Superior temporal gyrus (tissue), 1 donor: ENCODE measurements around the gene SAMD4A.
A peak's percentile ranks its signal among the peaks of the same experiment; 100 is the strongest.

Experiments
- DNase-seq: peaks from one replicate; pipeline ENCODE4 v3.0.0-alpha.2; 2016; ENCODE audit errors: extremely low spot score

SAMD4A gene

GRCh38 chr14:54653712-54654469, 87.0 kb downstream of the SAMD4A start:
- no peak for DNase-seq

GRCh38 chr14:54654605-54655004, 87.7 kb downstream of the SAMD4A start:
- DNase-seq = no peak

GRCh38 chr14:54658836-54659235, 91.9 kb downstream of the SAMD4A start:
- no peak for DNase-seq

GRCh38 chr14:54659365-54659764, 92.4 kb downstream of the SAMD4A start:
- DNase-seq = no peak

- DNase-seq = no peak
Observed at GRCh38 chr14:54660604-54661111, 93.7 kb downstream of the SAMD4A start.

GRCh38 chr14:54662491-54663133, 95.7 kb downstream of the SAMD4A start:
- no peak for DNase-seq

GRCh38 chr14:54664961-54665360, 98.0 kb downstream of the SAMD4A start:
- DNase-seq = no peak

- no peak for DNase-seq
Observed at GRCh38 chr14:54665946-54666345, 99.0 kb downstream of the SAMD4A start.

GRCh38 chr14:54667026-54667744, 100.3 kb downstream of the SAMD4A start:
- no peak for DNase-seq

GRCh38 chr14:54667764-54668163, 100.8 kb downstream of the SAMD4A start:
- DNase-seq = no peak

GRCh38 chr14:54669721-54670561, 103.0 kb downstream of the SAMD4A start:
- DNase-seq = no peak

- DNase-seq = no peak
Observed at GRCh38 chr14:54671537-54671936, 104.6 kb downstream of the SAMD4A start.

GRCh38 chr14:54672181-54672580, 105.3 kb downstream of the SAMD4A start:
- DNase-seq = no peak

GRCh38 chr14:54672688-54673087, 105.8 kb downstream of the SAMD4A start:
- DNase-seq = no peak

GRCh38 chr14:54673193-54674045, 106.5 kb downstream of the SAMD4A start:
- peak; percentile 51 for DNase-seq

- DNase-seq = no peak
Observed at GRCh38 chr14:54674046-54674741, 107.3 kb downstream of the SAMD4A start.

- DNase-seq = no peak
Observed at GRCh38 chr14:54675236-54676128, 108.6 kb downstream of the SAMD4A start.

GRCh38 chr14:54676812-54677708, 110.1 kb downstream of the SAMD4A start:
- peak; percentile 81 for DNase-seq
